ENCODE results near the gene OR2H1.
A peak's percentile ranks its signal among the peaks of the same experiment; 100 is the strongest.

OR2H1 gene

GRCh38 chr6:29465279-29465678 is 8.3 kb downstream of the OR2H1 start:
- DNase-seq (ENCODE audit: low read depth in 2 of 2): no peak
- TF ChIP-seq CTCF (IDR thresholded peaks at IDR 0.05; ENCODE audit: low read depth, low read length): no peak
- H3K4me3 ChIP-seq (replicated peaks in 1 of 2; ENCODE audit: low read depth in 2 of 2, low read length in 2 of 2): no peak overlapping the region

DNA sequence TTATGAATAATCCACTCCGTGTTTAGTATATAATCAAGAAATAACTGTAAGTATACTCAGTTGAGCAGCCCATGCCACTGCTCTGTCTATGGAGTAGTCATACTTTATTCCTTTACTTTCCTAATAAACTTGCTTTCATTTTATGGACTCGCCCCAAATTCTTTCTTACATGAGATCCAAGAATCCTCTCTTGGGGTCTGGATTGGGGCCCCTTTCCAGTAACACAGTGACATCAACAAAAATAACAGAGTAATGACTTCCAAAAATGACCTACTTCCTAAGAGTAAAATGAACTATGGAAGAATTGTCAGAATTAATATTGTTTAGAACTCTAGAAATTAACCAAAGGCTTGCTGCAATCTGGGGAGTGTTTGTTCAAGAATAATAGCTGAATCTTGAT is 8.8 kb downstream of the OR2H1 start:
- H3K4me3 ChIP-seq (replicated peaks in 1 of 2; ENCODE audit: low read depth in 2 of 2, low read length in 2 of 2): no peak overlapping the region
- DNase-seq (ENCODE audit: low read depth in 2 of 2): no peak
- no peak for TF ChIP-seq CTCF (IDR thresholded peaks at IDR 0.05; ENCODE audit: low read depth, low read length)

DNA sequence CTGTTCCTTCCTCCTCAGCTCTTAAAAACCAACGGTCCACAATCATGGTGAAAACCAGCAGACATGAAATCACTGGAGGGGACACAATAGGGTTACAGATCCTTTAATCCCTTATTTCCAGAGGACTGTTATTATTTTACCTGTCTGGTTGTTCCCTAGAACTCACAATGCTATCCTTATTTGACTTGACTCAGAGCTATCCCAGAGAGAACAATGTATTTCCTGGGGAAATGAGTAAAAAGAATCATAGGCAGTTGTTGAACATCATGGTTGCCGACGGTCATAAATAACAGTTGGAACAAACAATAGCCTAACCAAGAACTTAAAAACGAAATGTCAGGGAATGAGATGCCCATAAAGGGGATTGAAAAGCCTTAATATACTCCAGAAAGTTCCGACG is 9.3 kb downstream of the OR2H1 start:
- no peak overlapping the region for H3K4me3 ChIP-seq (replicated peaks in 1 of 2; ENCODE audit: low read depth in 2 of 2, low read length in 2 of 2)

DNA sequence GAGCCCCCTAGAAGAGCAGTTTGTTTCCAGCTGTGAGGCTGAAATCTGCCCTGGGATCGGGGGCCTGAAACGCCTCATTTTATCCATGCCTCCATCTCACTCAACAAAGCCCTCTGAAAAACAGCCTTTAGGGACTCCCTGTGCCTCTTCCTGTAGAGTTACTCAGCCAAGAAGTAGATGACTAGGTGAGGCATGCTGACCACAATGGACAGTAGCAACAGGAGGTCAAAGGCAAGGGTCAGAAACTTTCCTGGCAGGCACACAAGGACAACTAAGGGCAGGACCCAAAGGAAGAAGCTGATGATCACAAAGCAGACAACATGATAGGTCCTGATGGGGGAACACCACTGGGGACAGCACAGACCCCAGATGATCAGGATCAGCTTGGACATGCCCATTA is 18.0 kb downstream of the OR2H1 start:
- no peak for TF ChIP-seq CTCF (IDR thresholded peaks at IDR 0.05; ENCODE audit: low read depth, low read length)
- DNase-seq (ENCODE audit: low read depth in 2 of 2): peak in 1 of 2 donors; percentile 8
- no peak overlapping the region for H3K4me3 ChIP-seq (replicated peaks in 1 of 2; ENCODE audit: low read depth in 2 of 2, low read length in 2 of 2)

More for the DNA sequence above, 9.3 kb downstream of the OR2H1 start:
- no peak for DNase-seq (ENCODE audit: low read depth in 2 of 2)
- no peak for TF ChIP-seq CTCF (IDR thresholded peaks at IDR 0.05; ENCODE audit: low read depth, low read length)

DNA sequence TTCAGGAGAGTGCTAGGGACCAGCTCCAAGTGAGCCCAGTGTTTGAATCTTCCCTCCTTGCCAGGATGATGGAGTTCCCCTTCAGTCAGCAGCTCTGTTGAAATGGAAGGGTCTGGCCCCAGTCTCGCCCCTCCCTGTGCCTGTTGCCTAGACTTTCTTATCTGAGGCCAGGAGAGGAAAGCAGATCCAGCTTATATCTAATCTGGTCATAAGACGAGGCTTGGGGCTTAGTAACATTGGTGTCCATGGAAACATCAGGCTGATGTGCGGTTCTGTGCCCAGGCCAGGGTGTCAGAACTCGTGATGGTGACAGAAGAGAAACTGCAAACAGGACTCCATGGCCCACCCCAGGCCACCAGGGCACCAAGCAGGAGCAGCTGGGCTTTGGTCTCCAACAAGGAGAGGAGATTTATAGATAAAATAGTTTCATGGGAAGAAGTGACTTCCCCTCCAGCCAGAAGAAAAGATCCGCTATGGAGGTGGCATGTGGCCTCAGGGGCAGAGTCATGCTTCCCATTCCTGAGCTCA is 21.0 kb downstream of the OR2H1 start:
- no peak for DNase-seq (ENCODE audit: low read depth in 2 of 2)
- no peak for TF ChIP-seq CTCF (IDR thresholded peaks at IDR 0.05; ENCODE audit: low read depth, low read length)
- no peak overlapping the region for H3K4me3 ChIP-seq (replicated peaks in 1 of 2; ENCODE audit: low read depth in 2 of 2, low read length in 2 of 2)

- no peak overlapping the region for H3K4me3 ChIP-seq (replicated peaks in 1 of 2; ENCODE audit: low read depth in 2 of 2, low read length in 2 of 2)
- no peak for TF ChIP-seq CTCF (IDR thresholded peaks at IDR 0.05; ENCODE audit: low read depth, low read length)
- no peak for DNase-seq (ENCODE audit: low read depth in 2 of 2)
These were observed 21.8 kb downstream of the OR2H1 start for GRCh38 chr6:29478740-29479139.

- no peak for TF ChIP-seq CTCF (IDR thresholded peaks at IDR 0.05; ENCODE audit: low read depth, low read length)
- no peak overlapping the region for H3K4me3 ChIP-seq (replicated peaks in 1 of 2; ENCODE audit: low read depth in 2 of 2, low read length in 2 of 2)
- no peak for DNase-seq (ENCODE audit: low read depth in 2 of 2)
These were observed 22.6 kb downstream of the OR2H1 start for GRCh38 chr6:29479560-29479959.
